ENCODE results near the gene ZBTB37. TPM values are rescaled to one million over a fixed set of nuclear protein-coding genes. Genes with fewer than 3 reads are reported as not detected.

ZBTB37 gene
- total and polyA plus RNA-seq, 2 of the 4 experiments (the other 2 are of a cell fraction), result 1.0 to 13.1 TPM

DNA sequence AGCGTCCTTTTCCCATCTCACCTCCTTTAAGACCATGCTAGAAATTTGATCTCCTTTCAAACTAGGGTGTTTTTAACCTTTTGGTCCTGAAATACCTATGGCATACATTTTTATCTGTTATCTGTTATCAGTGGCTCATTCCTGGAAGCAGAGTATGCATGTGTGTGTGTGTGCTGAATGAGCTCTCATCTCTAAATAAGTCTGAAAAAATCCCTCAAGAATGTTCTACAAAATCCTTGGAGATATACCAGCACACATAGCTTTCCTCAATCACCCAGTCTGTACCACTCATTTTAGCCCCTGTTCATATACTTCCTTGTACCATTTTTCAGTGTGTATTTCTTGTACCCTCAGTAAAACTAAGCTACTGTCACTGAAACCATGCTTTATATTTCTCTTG, 49.7 kb upstream of the ZBTB37 start:
- Histone ChIP-seq H4K5ac (ENCODE audit: low read depth, low read length) (no peak overlapping the region), H2AFZ (replicated peaks; ENCODE audit: low read length, poor library complexity) (no peak overlapping the region), H3K14ac (replicated peaks; ENCODE audit: low read depth, low read length) (no peak overlapping the region), H3K79me1 (ENCODE audit: low read depth in 1 of 2, low read length in 2 of 2) (peaks cover 14 to 22% of the 10 kb centered on the region in 2 experiments), H2BK20ac (ENCODE audit: low read depth, low read length) (no peak overlapping the region), H3K36me3 (ENCODE audit: control insufficient read depth, insufficient read depth, low read length) (0 out of 2 replicates have a peak, but pooled peaks cover 2% of the 10 kb centered on the region), H3K4me2 (ENCODE audit: low read depth, low read length) (no peak overlapping the region), H4K8ac (ENCODE audit: low read depth in 2 of 2, low read length in 2 of 2) (no peak overlapping the region), H3K56ac (ENCODE audit: extremely low read depth, insufficient read depth, low read length) (no peak overlapping the region), H3K27ac (ENCODE audit: insufficient read depth, low read length) (no peak overlapping the region), H3K27me3 (ENCODE audit: control insufficient read depth, insufficient read depth, low read length) (no peaks in the 10 kb centered on the region), H3K9me3 (ENCODE audit: control insufficient read depth, insufficient read depth, low read length) (no peaks in the 10 kb centered on the region), H2BK120ac (ENCODE audit: low read depth, low read length) (no peak overlapping the region), H4K20me1 (ENCODE audit: insufficient read depth, low read length) (no peaks in the 10 kb centered on the region), H2BK15ac (ENCODE audit: low read depth, low read length) (no peak overlapping the region), H3K4me1 (ENCODE audit: control insufficient read depth, insufficient read depth, low read length) (peaks cover 1% of the 10 kb centered on the region; the same call in 1 of the 2 replicates), H2BK5ac (ENCODE audit: low read depth, low read length, poor library complexity, severe bottlenecking) (no peak overlapping the region), H3K9me1 (ENCODE audit: insufficient read depth, low read length) (no peaks in the 10 kb centered on the region), H4K91ac (ENCODE audit: insufficient read depth, low read depth, low read length) (no peak overlapping the region), H3K4me3 (ENCODE audit: insufficient read depth, low read depth, low read length) (no peak overlapping the region), H3K23ac (ENCODE audit: low read depth, low read length) (no peak overlapping the region), H3K9ac (ENCODE audit: low read depth, low read length) (no peak overlapping the region), H2AK5ac (ENCODE audit: low read depth, low read length) (no peak overlapping the region), H3K18ac (ENCODE audit: low read depth, low read length) (no peak overlapping the region), H3K4ac (ENCODE audit: low read depth, low read length) (no peak overlapping the region), H2AK9ac (replicated peaks; ENCODE audit: low read depth, low read length, poor library complexity) (no peak overlapping the region)
- no CpG with 5 or more reads among the region's 1 CpG for WGBS, 2 experiments (ENCODE audit: extremely low coverage in 2 of 2, insufficient read length in 1 of 2)
- CTCF ChIA-PET, result interaction anchor here (1.4 kb wide), 1 partner anchor 389 kb away, joined by 3 read pairs; no protein-coding TSS in a partner anchor
- no TSS peak for BruUV-seq (replicated peaks)
- TF ChIP-seq FOS (IDR thresholded peaks at IDR 0.05; ENCODE audit: low read depth, low read length) (no peak), CEBPB (IDR thresholded peaks at IDR 0.05; ENCODE audit: low read depth, low read length) (no peak), RCOR1 (IDR thresholded peaks at IDR 0.05; ENCODE audit: insufficient replicate concordance, low read length) (no peak), CHD1 (IDR thresholded peaks at IDR 0.05; ENCODE audit: low read depth, low read length) (no peak), RFX5 (IDR thresholded peaks at IDR 0.05; ENCODE audit: low read depth, low read length) (no peak), RAD21 (IDR thresholded peaks at IDR 0.05; ENCODE audit: low read length) (no peak), BHLHE40 (IDR thresholded peaks at IDR 0.05; ENCODE audit: low read depth, low read length) (no peak), SMC3 (IDR thresholded peaks at IDR 0.05; ENCODE audit: low read depth, low read length) (no peak), MXI1 (IDR thresholded peaks at IDR 0.05; ENCODE audit: borderline replicate concordance, low read depth, low read length) (no peak), NFE2L2 (IDR thresholded peaks at IDR 0.05; ENCODE audit: low read depth, low read length) (no peak), MAFK (IDR thresholded peaks at IDR 0.05; ENCODE audit: low read depth, low read length) (no peak), MAZ (IDR thresholded peaks at IDR 0.05; ENCODE audit: borderline replicate concordance, low read depth, low read length) (no peak), POLR2A (IDR thresholded peaks at IDR 0.05; ENCODE audit: low read depth, low read length) (no peak)
- TF ChIP-seq, protein P1, sequence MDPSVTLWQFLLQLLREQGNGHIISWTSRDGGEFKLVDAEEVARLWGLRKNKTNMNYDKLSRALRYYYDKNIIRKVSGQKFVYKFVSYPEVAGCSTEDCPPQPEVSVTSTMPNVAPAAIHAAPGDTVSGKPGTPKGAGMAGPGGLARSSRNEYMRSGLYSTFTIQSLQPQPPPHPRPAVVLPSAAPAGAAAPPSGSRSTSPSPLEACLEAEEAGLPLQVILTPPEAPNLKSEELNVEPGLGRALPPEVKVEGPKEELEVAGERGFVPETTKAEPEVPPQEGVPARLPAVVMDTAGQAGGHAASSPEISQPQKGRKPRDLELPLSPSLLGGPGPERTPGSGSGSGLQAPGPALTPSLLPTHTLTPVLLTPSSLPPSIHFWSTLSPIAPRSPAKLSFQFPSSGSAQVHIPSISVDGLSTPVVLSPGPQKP (IDR thresholded peaks at IDR 0.05; ENCODE audit: borderline replicate concordance, low read depth, low read length), result no peak
- TF ChIP-seq, protein P2, sequence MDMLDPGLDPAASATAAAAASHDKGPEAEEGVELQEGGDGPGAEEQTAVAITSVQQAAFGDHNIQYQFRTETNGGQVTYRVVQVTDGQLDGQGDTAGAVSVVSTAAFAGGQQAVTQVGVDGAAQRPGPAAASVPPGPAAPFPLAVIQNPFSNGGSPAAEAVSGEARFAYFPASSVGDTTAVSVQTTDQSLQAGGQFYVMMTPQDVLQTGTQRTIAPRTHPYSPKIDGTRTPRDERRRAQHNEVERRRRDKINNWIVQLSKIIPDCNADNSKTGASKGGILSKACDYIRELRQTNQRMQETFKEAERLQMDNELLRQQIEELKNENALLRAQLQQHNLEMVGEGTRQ (IDR thresholded peaks at IDR 0.05; ENCODE audit: low read depth, low read length), result no peak
- TF ChIP-seq, protein P3, sequence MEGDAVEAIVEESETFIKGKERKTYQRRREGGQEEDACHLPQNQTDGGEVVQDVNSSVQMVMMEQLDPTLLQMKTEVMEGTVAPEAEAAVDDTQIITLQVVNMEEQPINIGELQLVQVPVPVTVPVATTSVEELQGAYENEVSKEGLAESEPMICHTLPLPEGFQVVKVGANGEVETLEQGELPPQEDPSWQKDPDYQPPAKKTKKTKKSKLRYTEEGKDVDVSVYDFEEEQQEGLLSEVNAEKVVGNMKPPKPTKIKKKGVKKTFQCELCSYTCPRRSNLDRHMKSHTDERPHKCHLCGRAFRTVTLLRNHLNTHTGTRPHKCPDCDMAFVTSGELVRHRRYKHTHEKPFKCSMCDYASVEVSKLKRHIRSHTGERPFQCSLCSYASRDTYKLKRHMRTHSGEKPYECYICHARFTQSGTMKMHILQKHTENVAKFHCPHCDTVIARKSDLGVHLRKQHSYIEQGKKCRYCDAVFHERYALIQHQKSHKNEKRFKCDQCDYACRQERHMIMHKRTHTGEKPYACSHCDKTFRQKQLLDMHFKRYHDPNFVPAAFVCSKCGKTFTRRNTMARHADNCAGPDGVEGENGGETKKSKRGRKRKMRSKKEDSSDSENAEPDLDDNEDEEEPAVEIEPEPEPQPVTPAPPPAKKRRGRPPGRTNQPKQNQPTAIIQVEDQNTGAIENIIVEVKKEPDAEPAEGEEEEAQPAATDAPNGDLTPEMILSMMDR (conservative IDR thresholded peaks at IDR 0.05; ENCODE audit: low read depth, low read length), result no peak
- intact Hi-C loops (cut with micrococcal nuclease), result no loop called here
- in situ Hi-C loops (cut with MboI; ENCODE audit: low sequenced_read_pairs), result no loop called here
- no peak for DNase-seq
- no peak for ATAC-seq (ENCODE audit: low read depth)
- POLR2A ChIA-PET (ENCODE audit: unreplicated experiment), result no interaction called here
- dilution Hi-C loops (cut with HindIII; ENCODE audit: low sequenced_read_pairs, unreplicated experiment), result no loop called here

Data from IMR-90 (cell line).